HepG2 (cell line): Measurements from ENCODE around the gene ZNF10. TPM values are rescaled to one million over a fixed set of nuclear protein-coding genes. Genes with fewer than 3 reads are reported as not detected.

Source experiments
- ATF4 ChIP-seq, 2 experiments: fragments of 450-650 bp in 1 of 2; sonication (generic) in 1 of 2; formaldehyde crosslinking; IDR thresholded peaks; 2 replicates each; pipeline versions ENCODE4 v1.5.0 to v1.8.0; 2020 to 2022; ENCODE audit warnings: mild to moderate bottlenecking in 1 of 2, missing genetic modification reagents in 1 of 2
- ELF3 ChIP-seq: IDR thresholded peaks from 2 replicates; pipeline ENCODE4 v1.6.1; 2016; ENCODE audit warnings: missing genetic modification reagents, missing compliant biosample characterization
- FOXP4 ChIP-seq: sonication (generic); formaldehyde crosslinking; IDR thresholded peaks from 2 replicates; pipeline ENCODE4 v1.4.0; 2020; ENCODE audit warnings: missing genetic modification reagents
- GABPB1 ChIP-seq: IDR thresholded peaks from 2 replicates; pipeline ENCODE4 v1.6.1; 2016; ENCODE audit warnings: mild to moderate bottlenecking, missing genetic modification reagents, moderate library complexity, missing compliant biosample characterization
- ISL2 ChIP-seq: sonication (generic); formaldehyde crosslinking; IDR thresholded peaks from 2 replicates; pipeline ENCODE4 v1.5.0; 2020; ENCODE audit warnings: missing genetic modification reagents
- NFKBIZ ChIP-seq: IDR thresholded peaks from 2 replicates; pipeline ENCODE4 v1.6.1; 2018; ENCODE audit warnings: missing genetic modification reagents, missing compliant biosample characterization
- PBX2 ChIP-seq: IDR thresholded peaks from 2 replicates; pipeline ENCODE4 v1.6.1; 2016; ENCODE audit warnings: control low read depth
- SRSF1 ChIP-seq: fragments of 200-400 bp; formaldehyde crosslinking; optimal IDR thresholded peaks from 2 replicates; pipeline ENCODE3; 2017; ENCODE audit warnings: mild to moderate bottlenecking, low read depth, low read length, moderate library complexity
- TFDP1 ChIP-seq: IDR thresholded peaks from 2 replicates; pipeline ENCODE4 v1.6.1; 2016; ENCODE audit warnings: missing compliant biosample characterization, missing genetic modification reagents, borderline replicate concordance
- TFDP2 ChIP-seq: sonication (generic); formaldehyde crosslinking; IDR thresholded peaks from 2 replicates; pipeline ENCODE4 v1.4.0; 2020; ENCODE audit warnings: missing genetic modification reagents
- ZBTB10 ChIP-seq: sonication (generic); formaldehyde crosslinking; IDR thresholded peaks from 2 replicates; pipeline ENCODE4 v1.4.0; 2020; ENCODE audit warnings: missing genetic modification reagents, borderline replicate concordance
- ZBTB33 ChIP-seq: sonication (generic); formaldehyde crosslinking; IDR thresholded peaks from 2 replicates; pipeline ENCODE4 v1.4.0; 2020; ENCODE audit warnings: missing genetic modification reagents
- ZC3H13 ChIP-seq: sonication (generic); formaldehyde crosslinking; IDR thresholded peaks from 2 replicates; pipeline ENCODE4 v1.8.1; 2023; ENCODE audit warnings: mild to moderate bottlenecking, missing genetic modification reagents, moderate library complexity
- ZKSCAN5 ChIP-seq: sonication (generic); formaldehyde crosslinking; IDR thresholded peaks from 2 replicates; pipeline ENCODE4 v1.5.1; 2020; ENCODE audit warnings: mild to moderate bottlenecking, missing genetic modification reagents
- ZNF12 ChIP-seq: sonication (generic); formaldehyde crosslinking; IDR thresholded peaks from 2 replicates; pipeline ENCODE4 v1.5.0; 2020; ENCODE audit warnings: missing genetic modification reagents
- ZNF264 ChIP-seq: sonication (generic); formaldehyde crosslinking; IDR thresholded peaks from 2 replicates; pipeline ENCODE4 v1.4.0; 2020; ENCODE audit warnings: missing genetic modification reagents
- ZNF326 ChIP-seq: sonication (generic); formaldehyde crosslinking; IDR thresholded peaks from 2 replicates; pipeline ENCODE4 v1.4.0; 2020; ENCODE audit warnings: missing genetic modification reagents, borderline replicate concordance
- ZNF616 ChIP-seq: sonication (generic); formaldehyde crosslinking; IDR thresholded peaks from 2 replicates; pipeline ENCODE4 v1.5.0; 2020; ENCODE audit warnings: low read depth, mild to moderate bottlenecking, missing genetic modification reagents
- polyA plus RNA-seq, 8 experiments: library from polyadenylated mRNA; depleted of rRNA in 3 of 8; stranded (reverse) in 7 of 8; unstranded in 1 of 8; fragments of >200 nt; fragmentation: Illumina TruSeq in 4 of 8; extraction: Trizol in 4 of 8; gene quantifications; 2 replicates each; pipeline versions ENCODE4 v1.2.1 to v1.2.3, GENCODE V29; 2011 to 2016; ENCODE audit warnings: low read depth in 4 of 8, missing spikeins in 1 of 8, mixed read lengths in 1 of 8; ENCODE audit not compliant: insufficient read depth in 1 of 8
- total RNA-seq, 5 experiments: library from RNA; depleted of rRNA; stranded (reverse); fragments of >200 nt; fragmentation: Illumina TruSeq; extraction: Trizol; gene quantifications; 2 replicates each; pipeline ENCODE4 v1.2.3, GENCODE V29; 2016; ENCODE audit warnings: low read depth in 1 of 5

The ZNF10 gene
- total and polyA plus RNA-seq, 2 of the 13 experiments (the other 11 are each of a cell fraction or from before 2014, with no cell fraction given): 2.9 to 6.5 TPM

- no peak for TF ChIP-seq ZBTB10 (CRISPR knock-in tag)
- TF ChIP-seq ZNF616 (CRISPR knock-in tag): no peak
- TF ChIP-seq ZC3H13 (CRISPR knock-in tag): no peak
- TF ChIP-seq ZNF264: no peak
- TF ChIP-seq NFKBIZ: no peak
- TF ChIP-seq SRSF1: peak; percentile 81
- TF ChIP-seq GABPB1 (CRISPR knock-in tag): peak; percentile 99
- no peak for TF ChIP-seq ZNF12
- peak; percentile 74 for TF ChIP-seq ISL2 (CRISPR knock-in tag)
- no peak for TF ChIP-seq ZKSCAN5 (CRISPR knock-in tag)
- TF ChIP-seq PBX2: no peak
- peak; percentile 65 for TF ChIP-seq ZBTB33
- TF ChIP-seq ELF3 (CRISPR knock-in tag): peak; percentile 89
- peak; percentile 94 for TF ChIP-seq TFDP2
- peak; percentile 92 for TF ChIP-seq TFDP1
- peak; percentile 20; the same call in 1 of the 2 replicates for TF ChIP-seq FOXP4
- peak in 1 of 2 experiments; percentile 94; a peak in 2 of 4 replicates for TF ChIP-seq ATF4 (CRISPR knock-in tag; IDR thresholded peaks at IDR 0.05)
- no peak for TF ChIP-seq ZNF326 (CRISPR knock-in tag)
These were observed 51.0 kb downstream of the ZNF10 start, which contains the start of gene ZNF268 (continued) for GRCh38 chr12:133181238-133181959.
